H9 (cell line): ENCODE measurements around the gene MYO7A. TPM values are rescaled to one million over a fixed set of nuclear protein-coding genes. Genes with fewer than 3 reads are reported as not detected.

Experiments
- DNase-seq: peaks from one replicate; pipeline ENCODE4 v3.0.0-alpha.2; 2017
- H2AFZ ChIP-seq: one replicate; pipeline ENCODE4 v1.6.1; 2013; ENCODE audit warnings: mild to moderate bottlenecking, low read length, control low read depth, moderate library complexity
- H2AK5ac ChIP-seq: 2 replicates; pipeline ENCODE4 v1.6.1; 2013; ENCODE audit warnings: low read length, control low read depth, mixed read lengths; ENCODE audit not compliant: insufficient read length
- H2BK120ac ChIP-seq: one replicate; pipeline ENCODE4 v1.6.1; 2013; ENCODE audit warnings: low read depth, mild to moderate bottlenecking, low read length, control low read depth, inconsistent platforms; ENCODE audit not compliant: poor library complexity, severe bottlenecking
- H2BK12ac ChIP-seq: 2 replicates; pipeline ENCODE4 v1.6.1; 2013; ENCODE audit warnings: low read length, control low read depth, mixed read lengths, low read depth; ENCODE audit not compliant: insufficient read length
- H2BK15ac ChIP-seq: 2 replicates; pipeline ENCODE4 v1.6.1; 2013; ENCODE audit warnings: low read depth, low read length, control low read depth
- H2BK20ac ChIP-seq: one replicate; pipeline ENCODE4 v1.6.1; 2013; ENCODE audit warnings: low read depth, mild to moderate bottlenecking, low read length, control low read depth, inconsistent platforms; ENCODE audit not compliant: poor library complexity, severe bottlenecking
- H2BK5ac ChIP-seq: 2 replicates; pipeline ENCODE4 v1.6.1; 2013; ENCODE audit warnings: low read length, control low read depth, mixed read lengths; ENCODE audit not compliant: insufficient read length
- H3K14ac ChIP-seq: 2 replicates; pipeline ENCODE4 v1.6.1; 2013; ENCODE audit warnings: low read length, control low read depth; ENCODE audit not compliant: insufficient read depth
- H3K18ac ChIP-seq: 2 replicates; pipeline ENCODE4 v1.6.1; 2013; ENCODE audit warnings: low read depth, mild to moderate bottlenecking, mixed read lengths, low read length, control low read depth; ENCODE audit not compliant: insufficient read length
- H3K23ac ChIP-seq: 2 replicates; pipeline ENCODE4 v1.6.1; 2013; ENCODE audit warnings: low read length, control low read depth, mixed read lengths, low read depth; ENCODE audit not compliant: insufficient read length
- H3K23me2 ChIP-seq: 2 replicates; pipeline ENCODE4 v1.6.1; 2013; ENCODE audit warnings: low read depth, mild to moderate bottlenecking, mixed read lengths, low read length, control low read depth; ENCODE audit not compliant: insufficient read length, poor library complexity, severe bottlenecking
- H3K27ac ChIP-seq: 2 replicates; pipeline ENCODE4 v1.5.1; 2013; ENCODE audit warnings: low read length, control low read depth, mixed read lengths, low read depth; ENCODE audit not compliant: insufficient read length
- H3K27me3 ChIP-seq: 2 replicates; pipeline ENCODE4 v1.6.1; 2013; ENCODE audit warnings: low read length, control low read depth, inconsistent platforms; ENCODE audit not compliant: insufficient read depth
- H3K4ac ChIP-seq: 2 replicates; pipeline ENCODE4 v1.6.1; 2013; ENCODE audit warnings: low read depth, mild to moderate bottlenecking, control low read depth, inconsistent platforms, low read length, moderate library complexity
- H3K4me1 ChIP-seq: 2 replicates; pipeline ENCODE4 v1.6.1; 2013; ENCODE audit warnings: low read length, control low read depth, inconsistent platforms; ENCODE audit not compliant: insufficient read depth
- H3K4me2 ChIP-seq: 2 replicates; pipeline ENCODE4 v1.6.1; 2013; ENCODE audit warnings: low read length, control low read depth, mixed read lengths; ENCODE audit not compliant: insufficient read length, insufficient read depth
- H3K56ac ChIP-seq: 2 replicates; pipeline ENCODE4 v1.6.1; 2013; ENCODE audit warnings: low read depth, mild to moderate bottlenecking, mixed read lengths, low read length, control low read depth; ENCODE audit not compliant: insufficient read length
- H3K79me1 ChIP-seq: 2 replicates; pipeline ENCODE4 v1.6.1; 2013; ENCODE audit warnings: low read depth, mild to moderate bottlenecking, moderate library complexity, low read length, control low read depth, inconsistent platforms; ENCODE audit not compliant: insufficient read depth, poor library complexity, severe bottlenecking
- H3K79me2 ChIP-seq: 2 replicates; pipeline ENCODE4 v1.6.1; 2013; ENCODE audit warnings: low read length, control low read depth, inconsistent platforms; ENCODE audit not compliant: insufficient read depth
- H3K9ac ChIP-seq: 2 replicates; pipeline ENCODE4 v1.6.1; 2013; ENCODE audit warnings: low read length, control low read depth, mixed read lengths; ENCODE audit not compliant: insufficient read length; ENCODE audit errors: extremely low read depth
- H3K9me3 ChIP-seq: one replicate; pipeline ENCODE4 v1.6.1; 2013; ENCODE audit warnings: low read depth, low read length, inconsistent platforms; ENCODE audit not compliant: control insufficient read depth
- H3T11ph ChIP-seq: one replicate; pipeline ENCODE4 v1.6.1; 2013; ENCODE audit warnings: mild to moderate bottlenecking, low read length, control low read depth, inconsistent platforms
- H4K20me1 ChIP-seq: one replicate; pipeline ENCODE4 v1.6.1; 2013; ENCODE audit not compliant: control insufficient read depth, insufficient read length, insufficient read depth
- H4K5ac ChIP-seq: 2 replicates; pipeline ENCODE4 v1.6.1; 2013; ENCODE audit warnings: low read depth, mild to moderate bottlenecking, mixed read lengths, low read length, control low read depth; ENCODE audit not compliant: insufficient read length
- H4K8ac ChIP-seq: replicated peaks from 2 replicates; pipeline ENCODE4 v1.6.1; 2013; ENCODE audit warnings: low read length, control low read depth, mixed read lengths, low read depth; ENCODE audit not compliant: insufficient read length
- H4K91ac ChIP-seq: 2 replicates; pipeline ENCODE4 v1.6.1; 2013; ENCODE audit warnings: low read depth, mild to moderate bottlenecking, moderate library complexity, mixed read lengths, low read length, control low read depth; ENCODE audit not compliant: insufficient read length
- H3K27ac Mint-ChIP-seq, 3 experiments: 2 replicates in 2 of 3; 3 replicates in 1 of 3; pipeline ENCODE4 v1.8.0; 2020 to 2021; ENCODE audit warnings: mixed read lengths in 3 of 3, mild to moderate bottlenecking in 1 of 3, moderate library complexity in 1 of 3
- H3K27me3 Mint-ChIP-seq: 2 replicates; pipeline ENCODE4 v1.8.0; 2021; ENCODE audit warnings: low read depth, mild to moderate bottlenecking, moderate library complexity, mixed read lengths
- H3K36me3 Mint-ChIP-seq, 3 experiments: 2 replicates in 2 of 3; 3 replicates in 1 of 3; pipeline ENCODE4 v1.8.0; 2020 to 2021; ENCODE audit warnings: low read depth in 3 of 3, mixed read lengths in 3 of 3; ENCODE audit not compliant: insufficient read depth in 1 of 3
- H3K4me1 Mint-ChIP-seq, 2 experiments: 2 replicates each; pipeline ENCODE4 v1.8.0; 2020; ENCODE audit warnings: mixed read lengths in 2 of 2
- H3K4me3 Mint-ChIP-seq, 2 experiments: 2 replicates in 1 of 2; 3 replicates in 1 of 2; pipeline ENCODE4 v1.8.0; 2020 to 2021; ENCODE audit warnings: mild to moderate bottlenecking in 2 of 2, mixed read lengths in 2 of 2, moderate library complexity in 1 of 2
- H3K9me3 Mint-ChIP-seq, 2 experiments: 2 replicates in 1 of 2; 3 replicates in 1 of 2; pipeline ENCODE4 v1.8.0; 2020; ENCODE audit warnings: mild to moderate bottlenecking in 2 of 2, mixed read lengths in 2 of 2, moderate library complexity in 1 of 2
- WGBS: extraction: QIAGEN DNeasy Blood & Tissue Kit; methylation state at CpG from one replicate; pipeline ENCODE4 v1.1.7; 2013; ENCODE audit warnings: missing lambda C conversion rate, low lambda C conversion rate, mixed read lengths; ENCODE audit not compliant: insufficient read length; ENCODE audit errors: extremely low coverage; 5-methylcytosine and 5-hydroxymethylcytosine counted together
- total RNA-seq: library from RNA; stranded (reverse); gene quantifications from 2 replicates; pipeline ENCODE4 v1.2.1, GENCODE V29; 2021
- TF ChIP-seq, protein P1 (sequence below): fragments of 200-600 bp; sonication (generic); conservative IDR thresholded peaks from 3 replicates; pipeline ENCODE4 v1.8.0; 2021; ENCODE audit warnings: antibody characterized with exemption, mild to moderate bottlenecking

MYO7A gene
- total RNA-seq, 1 experiment from 2014 or later = 1.6 TPM

DNA sequence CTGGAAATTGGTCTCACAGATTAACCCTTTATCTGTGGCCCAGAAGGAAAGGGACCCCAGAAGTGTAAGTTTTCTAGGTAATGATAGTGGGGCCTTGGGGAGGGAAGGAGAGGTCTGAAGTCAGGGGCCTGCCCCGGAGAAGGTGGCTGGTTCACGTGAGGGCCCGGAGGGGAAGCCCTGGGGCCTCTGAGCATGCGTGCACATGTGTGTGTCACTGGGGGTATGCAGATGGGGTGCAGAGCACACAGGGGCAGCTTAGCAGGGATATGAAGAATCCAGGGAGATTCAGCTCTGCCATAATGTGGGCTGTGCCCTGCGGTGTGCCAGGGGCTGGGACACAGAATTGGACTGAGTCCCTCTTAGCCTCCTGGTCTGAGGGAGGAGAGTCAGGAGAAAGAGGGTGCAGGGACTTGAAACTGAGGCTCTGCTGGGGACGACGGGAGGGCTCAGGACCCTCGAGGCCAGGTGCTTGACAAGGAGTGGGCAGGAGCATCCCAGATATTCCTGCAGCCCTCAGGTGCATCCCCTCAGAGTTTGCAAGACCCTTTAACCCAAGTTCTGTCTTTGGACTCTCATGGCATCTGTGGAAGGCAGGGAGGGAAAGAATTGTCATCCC lies 15.5 kb downstream of the MYO7A start:
- Histone ChIP-seq H4K8ac (no peak overlapping the region), H3K79me2 (no peaks in the 10 kb centered on the region), H3K4me2 (no peak overlapping the region), H4K20me1 (peaks cover 3% of the 10 kb centered on the region), H3K27me3 (no peaks in the 10 kb centered on the region), H3K9ac (no peak overlapping the region), H2AK5ac (no peak overlapping the region), H3K4ac (no peak overlapping the region), H2BK15ac (no peak overlapping the region), H2BK20ac (no peak overlapping the region), H3K27ac (no peak overlapping the region), H4K91ac (no peak overlapping the region), H2BK120ac (no peak overlapping the region), H3K23me2 (peaks cover 8% of the 10 kb centered on the region), H3K9me3 (no peaks in the 10 kb centered on the region), H3K4me1 (peaks cover 2% of the 10 kb centered on the region; the same call in 1 of the 2 replicates), H3K18ac (no peak overlapping the region), H2AFZ (no peak overlapping the region), H2BK12ac (no peak overlapping the region), H3K23ac (no peak overlapping the region), H3T11ph (no peak overlapping the region), H3K79me1 (no peaks in the 10 kb centered on the region), H3K56ac (no peak overlapping the region), H3K14ac (no peak overlapping the region; the same call in 1 of the 2 replicates), H4K5ac (no peak overlapping the region), H2BK5ac (no peak overlapping the region)
- WGBS = no CpG with 5 or more reads among the region's 8 CpGs
- DNase-seq = no peak
- Mint-ChIP-seq H3K4me3 (no peak overlapping the region), H3K4me1 (peaks cover 23 to 30% of the 10 kb centered on the region in 2 experiments), H3K27me3 (peaks cover 20% of the 10 kb centered on the region), H3K9me3 (no peaks in the 10 kb centered on the region; a peak in 1 of 5 replicates), H3K27ac (no peak overlapping the region; a peak in 1 of 7 replicates), H3K36me3 (no peaks in the 10 kb centered on the region)
- TF ChIP-seq, protein P1, sequence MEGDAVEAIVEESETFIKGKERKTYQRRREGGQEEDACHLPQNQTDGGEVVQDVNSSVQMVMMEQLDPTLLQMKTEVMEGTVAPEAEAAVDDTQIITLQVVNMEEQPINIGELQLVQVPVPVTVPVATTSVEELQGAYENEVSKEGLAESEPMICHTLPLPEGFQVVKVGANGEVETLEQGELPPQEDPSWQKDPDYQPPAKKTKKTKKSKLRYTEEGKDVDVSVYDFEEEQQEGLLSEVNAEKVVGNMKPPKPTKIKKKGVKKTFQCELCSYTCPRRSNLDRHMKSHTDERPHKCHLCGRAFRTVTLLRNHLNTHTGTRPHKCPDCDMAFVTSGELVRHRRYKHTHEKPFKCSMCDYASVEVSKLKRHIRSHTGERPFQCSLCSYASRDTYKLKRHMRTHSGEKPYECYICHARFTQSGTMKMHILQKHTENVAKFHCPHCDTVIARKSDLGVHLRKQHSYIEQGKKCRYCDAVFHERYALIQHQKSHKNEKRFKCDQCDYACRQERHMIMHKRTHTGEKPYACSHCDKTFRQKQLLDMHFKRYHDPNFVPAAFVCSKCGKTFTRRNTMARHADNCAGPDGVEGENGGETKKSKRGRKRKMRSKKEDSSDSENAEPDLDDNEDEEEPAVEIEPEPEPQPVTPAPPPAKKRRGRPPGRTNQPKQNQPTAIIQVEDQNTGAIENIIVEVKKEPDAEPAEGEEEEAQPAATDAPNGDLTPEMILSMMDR = no peak
